ENCODE measurements around the gene RPS3A.
A peak's percentile ranks its signal among the peaks of the same experiment; 100 is the strongest.
"Not testable (repeated sequence)": the region's sequence is repeated elsewhere in the genome, so short reads cannot be mapped to it uniquely, and the experiment has no call there.

The RPS3A gene

GRCh38 chr4:151117371-151117962 lies 18.0 kb downstream of the RPS3A start:
- DNase-seq: peak; percentile 48

DNA sequence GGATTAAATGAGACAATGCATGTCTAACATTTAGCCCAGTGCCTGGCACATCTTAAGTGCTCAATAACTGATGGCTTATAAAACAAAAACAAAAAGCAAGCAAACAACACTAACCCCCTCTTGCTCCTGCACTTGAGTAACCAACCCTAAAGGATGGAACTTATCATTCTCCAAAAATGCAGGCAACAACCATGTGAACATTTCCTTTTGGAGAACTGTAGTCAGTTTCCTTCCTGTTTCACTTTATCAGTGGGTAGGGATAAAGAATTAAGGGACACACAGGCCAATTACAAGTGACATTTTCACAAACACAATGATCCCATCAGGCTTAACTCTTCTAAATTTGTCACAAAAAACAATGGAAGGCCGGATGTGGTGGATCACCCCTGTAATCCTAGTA lies 30.4 kb downstream of the RPS3A start:
- DNase-seq: no peak

DNA sequence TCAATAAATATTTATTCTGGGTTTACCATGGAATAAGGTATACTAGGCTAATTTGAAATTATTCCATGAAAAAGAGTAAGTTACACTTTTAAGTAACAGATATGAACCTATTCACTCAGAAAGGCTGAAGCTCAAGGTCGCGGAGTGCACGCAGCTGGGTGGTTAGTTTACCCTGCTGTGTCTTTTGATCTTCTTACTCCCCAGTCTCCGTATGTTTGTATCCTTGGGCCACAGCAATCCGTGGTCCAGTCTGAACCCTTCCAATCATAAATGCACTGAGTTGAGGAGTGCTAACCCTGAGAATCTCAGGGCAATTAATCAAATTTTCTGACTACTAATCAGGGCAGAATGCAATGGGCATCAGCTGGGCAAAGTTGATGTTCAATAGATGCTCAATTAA lies 33.9 kb downstream of the RPS3A start:
- DNase-seq: no peak

DNA sequence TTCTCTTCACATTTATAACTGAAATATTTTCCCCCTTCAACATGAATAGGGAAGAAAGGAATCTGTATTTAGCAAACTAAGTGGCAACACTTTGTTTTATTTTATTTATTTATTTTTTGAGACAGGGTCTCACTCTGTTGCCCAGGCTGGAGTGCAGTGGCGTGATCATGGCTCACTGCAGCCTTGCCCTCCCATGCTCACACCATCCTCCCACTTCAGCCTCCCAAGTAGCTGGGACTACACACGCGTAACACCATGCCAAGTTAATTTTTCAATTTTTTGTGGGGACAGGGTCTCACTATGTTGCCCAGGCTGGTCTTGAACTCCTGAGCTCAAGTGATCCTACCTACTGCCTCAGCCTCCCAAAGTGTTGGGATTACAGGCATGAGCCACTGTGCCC lies 36.6 kb downstream of the RPS3A start:
- not testable (repeated sequence) for DNase-seq

GRCh38 chr4:151139814-151140213 lies 40.4 kb downstream of the RPS3A start:
- DNase-seq: no peak

GRCh38 chr4:151142758-151143157 lies 43.3 kb downstream of the RPS3A start:
- no peak for DNase-seq

DNA sequence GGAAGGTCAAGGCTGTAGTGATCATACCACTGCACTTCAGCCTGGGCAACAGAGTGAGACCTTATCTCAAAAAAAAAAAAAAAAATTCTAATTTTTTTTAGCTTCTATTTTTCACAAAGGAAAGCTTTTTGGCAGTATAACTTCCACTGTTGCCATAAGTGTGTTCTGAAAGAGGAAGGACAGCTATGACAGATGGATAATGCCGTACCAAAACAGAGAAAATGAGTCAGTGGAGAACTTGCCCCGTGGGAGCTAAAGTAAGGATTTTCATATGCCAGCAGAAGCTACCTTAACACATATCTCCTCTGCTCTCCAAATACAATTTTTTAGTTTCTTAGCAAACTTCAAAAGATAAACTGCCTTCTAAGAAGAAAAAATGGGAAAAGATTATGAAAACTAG lies 43.7 kb downstream of the RPS3A start:
- no peak for DNase-seq

DNA sequence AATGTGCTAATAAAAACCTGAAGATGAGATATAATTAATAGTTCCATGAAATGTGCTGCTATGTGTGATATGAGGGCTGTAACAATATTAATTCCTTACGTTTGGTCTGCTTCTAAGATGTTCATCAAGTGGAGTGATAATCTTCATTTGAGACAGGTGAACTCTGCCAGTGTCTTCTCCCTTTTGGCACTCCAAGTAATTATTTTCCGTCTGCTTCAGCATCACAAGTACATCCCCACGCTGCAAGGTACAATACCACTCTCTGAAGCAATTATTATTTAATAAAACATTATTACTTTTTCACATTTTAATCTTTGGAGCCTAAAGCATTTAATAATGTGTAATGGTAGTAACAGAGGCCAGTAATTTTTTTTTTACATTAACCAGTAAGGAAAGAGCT lies 44.4 kb downstream of the RPS3A start:
- DNase-seq: no peak

DNA sequence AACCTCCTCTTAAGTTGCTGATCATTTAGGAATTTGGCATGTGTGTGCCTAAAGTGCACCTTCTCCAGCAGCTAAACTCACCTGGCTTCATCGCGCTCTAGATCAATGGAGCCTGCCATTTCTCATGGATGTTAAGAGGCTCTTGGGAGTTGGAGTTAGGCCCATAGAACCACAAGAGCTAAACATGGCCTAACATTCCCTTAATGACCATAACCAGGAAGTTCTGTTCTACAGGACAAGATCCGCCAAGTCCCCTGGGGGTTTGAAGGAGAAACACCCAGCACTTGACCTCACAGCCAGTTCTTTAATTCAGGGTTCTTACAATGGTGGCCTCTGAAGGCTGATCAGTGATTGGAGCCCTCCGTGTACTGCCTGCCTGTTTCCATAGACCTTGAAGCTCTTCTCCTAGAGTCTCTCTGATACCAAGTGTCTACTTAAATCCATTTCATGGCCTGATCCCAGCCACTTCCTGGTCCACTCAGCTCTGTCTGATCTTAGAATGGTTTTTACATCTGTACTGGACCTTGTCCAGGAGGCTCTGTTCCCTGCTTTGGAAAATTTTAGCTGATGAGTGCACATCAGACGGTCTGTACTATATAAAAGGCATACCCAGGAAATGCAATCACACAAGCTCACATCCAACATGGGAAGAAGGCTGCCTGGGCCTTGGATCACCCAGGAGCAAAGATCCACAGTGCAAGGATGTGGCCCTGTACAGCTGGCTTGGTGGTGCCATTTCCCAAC lies 45.1 kb downstream of the RPS3A start:
- DNase-seq: no peak

DNA sequence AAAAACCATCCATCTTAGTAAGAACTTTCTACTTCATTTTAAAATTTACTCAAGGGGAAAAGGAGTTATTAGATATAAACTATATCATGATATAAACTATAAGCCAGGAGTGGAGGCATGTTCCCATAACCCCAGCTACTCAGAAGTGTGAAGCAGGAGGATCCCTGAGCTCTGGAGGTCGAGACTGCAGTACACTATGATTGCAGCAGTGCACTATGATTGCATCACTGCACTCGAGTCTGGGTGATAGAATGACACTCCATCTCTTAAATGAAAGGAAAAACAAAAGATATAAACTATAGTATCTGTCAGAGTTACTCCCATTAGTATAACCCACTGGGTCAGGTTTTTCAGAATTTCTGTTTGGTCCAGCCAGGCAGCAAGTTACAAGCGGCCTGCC lies 47.6 kb downstream of the RPS3A start:
- DNase-seq: no peak

DNA sequence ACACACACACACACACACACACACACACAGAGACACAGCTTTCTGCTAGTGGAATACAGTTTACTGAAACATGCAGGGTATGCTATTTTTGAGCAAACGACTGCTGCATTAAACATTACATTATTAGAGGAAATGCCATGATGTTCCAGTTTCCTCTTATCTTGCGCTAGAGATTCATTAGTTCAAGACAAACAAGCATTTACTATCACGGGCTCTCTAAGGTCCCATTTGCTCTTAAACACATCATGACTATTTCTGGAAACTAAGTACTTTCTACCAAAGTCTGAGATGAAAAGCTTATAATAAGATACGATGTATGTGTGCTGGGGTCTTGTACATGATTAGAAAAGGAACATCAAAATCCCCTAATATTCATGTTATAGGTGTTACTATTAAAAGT lies 48.8 kb downstream of the RPS3A start:
- DNase-seq: no peak

DNA sequence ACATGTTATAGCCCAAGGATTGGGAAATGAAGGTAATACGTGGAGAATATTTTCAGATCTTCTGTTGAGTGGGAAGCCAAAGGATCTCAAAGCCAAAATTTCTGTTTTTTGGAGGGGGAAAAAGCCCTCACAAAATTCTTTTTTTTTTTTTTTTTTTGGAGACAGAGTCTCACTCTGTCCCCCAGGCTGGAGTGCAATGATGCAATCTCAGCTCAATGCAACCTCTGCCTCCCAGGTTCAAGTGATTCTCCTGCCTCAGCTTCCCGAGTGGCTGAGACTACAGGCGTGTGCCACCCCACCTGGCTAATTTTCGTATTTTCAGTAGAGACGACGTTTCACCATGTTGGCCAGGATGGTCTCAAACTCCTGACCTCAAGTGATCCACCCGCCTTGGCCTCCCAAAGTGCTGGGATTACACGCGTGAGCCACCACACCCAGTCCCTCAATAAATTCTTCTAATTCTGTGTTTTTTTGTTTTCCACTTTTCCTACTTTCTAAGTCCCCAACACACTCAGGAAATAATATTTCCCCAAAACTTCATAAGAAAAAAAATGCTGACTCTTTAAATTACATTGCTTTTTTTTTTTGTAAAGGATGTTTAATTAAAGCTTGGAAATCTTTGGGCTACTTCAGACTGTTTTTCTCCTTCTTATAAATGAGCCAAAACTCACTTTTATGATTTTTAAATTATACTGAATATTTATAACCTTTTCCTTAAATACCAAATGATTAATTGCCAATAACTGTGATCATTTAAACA lies 51.6 kb downstream of the RPS3A start:
- no peak for DNase-seq

DNA sequence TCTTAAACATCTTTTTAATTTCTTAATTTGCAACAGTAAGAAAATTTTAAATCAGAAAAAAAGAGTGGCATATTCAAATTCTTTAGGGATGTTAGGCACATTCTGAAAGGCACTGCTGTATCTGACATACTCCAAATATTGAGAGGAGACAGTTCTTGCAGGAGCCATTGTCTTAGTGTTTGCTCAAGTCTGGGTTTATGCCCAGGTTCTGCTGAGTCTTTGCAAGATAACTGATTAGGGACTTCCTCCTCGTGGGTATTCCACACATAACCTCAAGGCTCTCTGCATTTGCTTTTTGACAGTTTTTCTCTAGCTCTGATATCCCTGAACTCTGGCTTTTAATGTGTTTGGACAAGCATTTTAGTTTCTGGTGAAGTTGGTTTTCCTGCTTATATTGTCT lies 52.6 kb downstream of the RPS3A start:
- DNase-seq: no peak

DNA sequence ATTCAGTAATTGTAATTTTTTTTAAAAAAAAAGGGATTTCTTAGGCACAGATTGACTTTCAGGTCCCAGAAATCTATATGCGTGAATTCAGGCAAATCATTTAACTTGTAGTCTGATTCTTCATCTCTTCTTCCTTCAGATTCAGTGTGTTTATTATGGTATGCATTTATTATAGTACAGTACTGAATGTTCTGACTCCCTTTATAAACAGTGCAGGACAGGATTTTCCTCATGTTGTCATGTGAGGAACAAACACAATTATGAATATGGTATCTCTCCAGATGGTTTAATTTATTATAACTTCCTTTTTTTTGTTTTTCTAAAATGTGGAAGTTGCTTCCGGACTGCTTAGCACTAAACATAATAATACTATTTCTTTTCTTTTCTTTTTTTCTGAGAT lies 54.2 kb downstream of the RPS3A start:
- DNase-seq: no peak
